Right lobe of liver (tissue), 4 donors: ENCODE data around the gene SLC22A4.

ENCODE experiments used
- CTCF ChIP-seq, 4 donors: fragments of 200-600 bp in 3 of 4; fragments of 450-650 bp in 1 of 4; IDR thresholded peaks; one replicate each; pipeline versions ENCODE4 v1.5.1 to v1.8.0; 2016 to 2022; ENCODE audit warnings: antibody characterized with exemption in 4 of 4, mild to moderate bottlenecking in 2 of 4
- POLR2A ChIP-seq: fragments of 450-650 bp; IDR thresholded peaks from one replicate; pipeline ENCODE4 v1.6.1; 2017; ENCODE audit warnings: antibody characterized with exemption, mild to moderate bottlenecking
- donor health status: DM: no; HTN: no; CAD: no.
- donor health status: DM: no; HTN: no; CAD: no.
- donor health status: DM: no; HTN: yes; CAD: no.

GRCh38 chr5:132299917-132300316 is 5.7 kb downstream of the SLC22A4 start:
- TF ChIP-seq CTCF (IDR thresholded peaks at IDR 0.05) (no peak), POLR2A (no peak)
